Mesenteric fat pad (tissue), 1 donor: ENCODE measurements around the gene GSG1. TPM values are rescaled to one million over a fixed set of nuclear protein-coding genes. Genes with fewer than 3 reads are reported as not detected.

Experiments used
- total RNA-seq: library from RNA; stranded (reverse); fragmentation: NEBNext Ultra II Directional; extraction: Animal tissue kit (Norgen Biotek cat#: 25700); gene quantifications from one replicate; pipeline ENCODE4 v1.2.1, GENCODE V29; 2021
- donor health status: DM: yes; HTN: yes; CAD: no.

Gene GSG1
- total RNA-seq, 1 donor from 2014 or later, result not detected

Other genes with a start within 250 kb of the GSG1 start
- 41.5 TPM for gene GPRC5A, start 212.1 kb downstream of the GSG1 start, total RNA-seq
- not detected for gene GPRC5D, start 151.5 kb downstream of the GSG1 start, total RNA-seq
- 83.8 TPM for gene HEBP1, start 103.4 kb downstream of the GSG1 start, total RNA-seq
- gene FAM234B, start 59.3 kb downstream of the GSG1 start, total RNA-seq, result 8.0 TPM
- gene EMP1, start 93.1 kb upstream of the GSG1 start, total RNA-seq, result 1,519 TPM